K562 (cell line): ENCODE results near the gene RNF167. TPM values are rescaled to one million over a fixed set of nuclear protein-coding genes. Genes with fewer than 3 reads are reported as not detected.
A peak's percentile ranks its signal among the peaks of the same experiment; 100 is the strongest.

ENCODE experiments used
- ATAC-seq: fragments of 200-7000 bp; cut with Tn5 transposase; 3 replicates; pipeline ENCODE4 v1.9.1; 2020; ENCODE audit warnings: moderate library complexity
- BruUV-seq: library from RNA; stranded (reverse); fragments of 400-500 nt; replicated peaks from 2 replicates; lab custom pipeline; 2021; lab: Mats Ljungman, UMichigan
- CTCF ChIA-PET: fragments of 300-600 bp; formaldehyde crosslinking; extraction: SDS; loops from one replicate; lab custom pipeline; 2021; ENCODE audit warnings: low intra/inter-chr PET ratio; lab: Yijun Ruan, JAX
- POLR2A ChIA-PET: fragments of 300-600, 350-650 bp; sonication (Branson Sonifier 250); formaldehyde crosslinking; extraction: SDS; loops from one replicate; lab custom pipeline; 2021; ENCODE audit warnings: antibody characterized with exemption, inconsistent platforms; lab: Yijun Ruan, JAX
- DNase-seq, 4 experiments: peaks; one replicate each; pipeline versions ENCODE4 v3.0.0 to v3.0.0-alpha.2; 2011 to 2018; ENCODE audit warnings: low spot score in 3 of 4, mixed read lengths in 3 of 4; ENCODE audit errors: extremely low read depth in 1 of 4
- FAIRE-seq: peaks from 2 replicates; lab custom pipeline; 2011; peaks lifted over from hg19 to GRCh38; lab: Jason Lieb, UNC
- H2AFZ ChIP-seq: 2 replicates; pipeline ENCODE4 v1.6.0; 2011; ENCODE audit warnings: low read depth, low read length, control low read depth, inconsistent platforms
- H3K27ac ChIP-seq: fragments of 200-600 bp; 3 replicates; pipeline ENCODE4 v1.8.0; 2011; ENCODE audit warnings: low read depth, mild to moderate bottlenecking, control low read depth, inconsistent platforms, low read length, moderate library complexity, mixed read lengths; ENCODE audit errors: extremely low read depth
- H3K27me3 ChIP-seq, 2 experiments: fragments of 300-600 bp in 1 of 2; 2 replicates in 1 of 2; 3 replicates in 1 of 2; pipeline versions ENCODE4 v1.6.0 to v1.8.0; 2011; ENCODE audit warnings: inconsistent platforms in 2 of 2, low read length in 2 of 2, mild to moderate bottlenecking in 1 of 2, mixed read lengths in 1 of 2, moderate library complexity in 1 of 2; ENCODE audit not compliant: control insufficient read depth in 2 of 2, insufficient read depth in 2 of 2
- H3K36me3 ChIP-seq: fragments of 300-600 bp; 3 replicates; pipeline ENCODE4 v1.8.0; 2011; ENCODE audit warnings: mild to moderate bottlenecking, low read length, inconsistent platforms; ENCODE audit not compliant: control insufficient read depth, insufficient read depth
- H3K4me1 ChIP-seq, 2 experiments: fragments of 200-600 bp in 1 of 2; replicated peaks in 1 of 2; 2 replicates in 1 of 2; 3 replicates in 1 of 2; pipeline versions ENCODE4 v1.5.1 to v1.8.0; 2011; ENCODE audit warnings: inconsistent platforms in 2 of 2, low read length in 2 of 2, mild to moderate bottlenecking in 1 of 2, mixed read lengths in 1 of 2, moderate library complexity in 1 of 2; ENCODE audit not compliant: control insufficient read depth in 2 of 2, insufficient read depth in 2 of 2
- H3K4me2 ChIP-seq: 2 replicates; pipeline ENCODE4 v1.6.1; 2011; ENCODE audit warnings: low read length, control low read depth, inconsistent platforms, mixed read lengths; ENCODE audit not compliant: insufficient read depth
- H3K4me3 ChIP-seq: fragments of 200-600 bp; sonication (generic), shearing (Covaris generic); 2 replicates; pipeline ENCODE4 v1.5.1; 2016; ENCODE audit warnings: control low read depth, inconsistent platforms
- H3K79me2 ChIP-seq: fragments of 200-600 bp; 3 replicates; pipeline ENCODE4 v1.8.0; 2011; ENCODE audit warnings: low read length, inconsistent platforms; ENCODE audit not compliant: control insufficient read depth, insufficient read depth
- H3K9ac ChIP-seq, 2 experiments: 2 replicates each; pipeline versions ENCODE4 v1.6.0 to v1.6.1; 2011; ENCODE audit warnings: low read depth in 2 of 2, low read length in 2 of 2, control low read depth in 1 of 2, inconsistent platforms in 1 of 2, mild to moderate bottlenecking in 1 of 2, mixed read lengths in 1 of 2; ENCODE audit not compliant: insufficient read depth in 1 of 2
- H3K9me1 ChIP-seq: one replicate; pipeline ENCODE4 v1.6.0; 2011; ENCODE audit warnings: inconsistent platforms, mild to moderate bottlenecking, low read length, moderate library complexity; ENCODE audit not compliant: control insufficient read depth, insufficient read depth
- H3K9me3 ChIP-seq: replicated peaks from 2 replicates; pipeline ENCODE4 v1.5.1; 2011; ENCODE audit warnings: low read depth, low read length, inconsistent platforms; ENCODE audit not compliant: control insufficient read depth, insufficient read depth
- H4K20me1 ChIP-seq: replicated peaks from 2 replicates; pipeline ENCODE4 v1.6.1; 2011; ENCODE audit warnings: low read length, inconsistent platforms, mixed read lengths; ENCODE audit not compliant: control insufficient read depth, insufficient read depth
- CBFA2T2 ChIP-seq: fragments of 450-650 bp; conservative IDR thresholded peaks from 2 replicates; pipeline ENCODE4 v1.6.1; 2017; ENCODE audit warnings: mild to moderate bottlenecking
- HDGF ChIP-seq: fragments of 450-650 bp; IDR thresholded peaks from 2 replicates; pipeline ENCODE4 v1.6.1; 2016
- NR2C1 ChIP-seq, 2 experiments: fragments of 450-650 bp; IDR thresholded peaks; 2 replicates each; pipeline ENCODE4 v1.6.1; 2017; ENCODE audit warnings: mild to moderate bottlenecking in 2 of 2, antibody characterized with exemption in 1 of 2, inconsistent platforms in 1 of 2, missing compliant biosample characterization in 1 of 2, missing genetic modification characterization in 1 of 2
- NR2C2 ChIP-seq, 2 experiments: fragments of 200-800 bp in 1 of 2; sonication (Bioruptor generic) in 1 of 2; sonication (generic) in 1 of 2; formaldehyde crosslinking in 1 of 2; IDR thresholded peaks; 2 replicates each; pipeline versions ENCODE4 v1.6.1 to v1.8.0; 2016 to 2022; ENCODE audit warnings: mild to moderate bottlenecking in 1 of 2, missing compliant biosample characterization in 1 of 2, missing genetic modification characterization in 1 of 2, missing genetic modification reagents in 1 of 2
- POLR2AphosphoS5 ChIP-seq: IDR thresholded peaks from 2 replicates; pipeline ENCODE4 v1.6.1; 2011; ENCODE audit warnings: mild to moderate bottlenecking, low read depth, low read length, moderate library complexity; ENCODE audit not compliant: control insufficient read depth, insufficient read depth
- RAD51 ChIP-seq: fragments of 450-650 bp; IDR thresholded peaks from 2 replicates; pipeline ENCODE4 v1.7.1; 2016; ENCODE audit warnings: low read depth, mild to moderate bottlenecking, borderline replicate concordance
- TOE1 ChIP-seq, 2 experiments: fragments of 450-650 bp in 1 of 2; sonication (generic) in 1 of 2; formaldehyde crosslinking in 1 of 2; IDR thresholded peaks; 2 replicates each; pipeline versions ENCODE4 v1.7.1 to v1.8.0; 2016 to 2022; ENCODE audit warnings: borderline replicate concordance in 2 of 2, mild to moderate bottlenecking in 2 of 2, antibody characterized with exemption in 1 of 2, inconsistent platforms in 1 of 2, low read depth in 1 of 2, missing genetic modification reagents in 1 of 2, moderate library complexity in 1 of 2
- WGBS: fragments of 100-300 bp; shearing (Covaris generic); methylation state at CpG from one replicate; pipeline ENCODE4 v1.1.6; 2016; ENCODE audit warnings: low coverage, mixed read lengths; ENCODE audit not compliant: insufficient coverage; ENCODE audit errors: missing lambda C conversion rate; 5-methylcytosine and 5-hydroxymethylcytosine counted together
- in situ Hi-C: fragments of 300-500 bp; cut with MboI; formaldehyde crosslinking; loops from 4 replicates; pipeline ENCODE4 v1.15.0; 2018; ENCODE audit warnings: inconsistent platforms, mixed read lengths
- intact Hi-C: fragments of 100-400 bp; cut with micrococcal nuclease; formaldehyde crosslinking; loops from 2 replicates; pipeline ENCODE4 v1.14.2; 2022
- polyA plus RNA-seq, 8 experiments: library from polyadenylated mRNA; depleted of rRNA in 4 of 8; stranded (reverse) in 5 of 8; unstranded in 3 of 8; fragments of >200 nt; fragmentation: Nextera tagmentation in 2 of 8; fragmentation: Illumina TruSeq in 1 of 8; extraction: Ambion mirVana in 2 of 8; extraction: Trizol in 1 of 8; gene quantifications; 2 replicates each; pipeline versions ENCODE4 v1.2.1 to v1.2.3, GENCODE V29; 2011 to 2014; ENCODE audit warnings: inconsistent platforms in 1 of 8, missing spikeins in 1 of 8
- total RNA-seq, 7 experiments: library from RNA; depleted of rRNA in 6 of 7; stranded (reverse); fragments of >200 nt in 6 of 7; fragmentation: Illumina TruSeq in 2 of 7; extraction: Trizol in 2 of 7; gene quantifications; 2 replicates each; pipeline versions ENCODE4 v1.2.1 to v1.2.3, GENCODE V29; 2011 to 2021; ENCODE audit warnings: low replicate concordance in 1 of 7
- TF ChIP-seq, protein P1 (sequence below): sonication (generic); formaldehyde crosslinking; IDR thresholded peaks from 2 replicates; pipeline ENCODE4 v1.9.0; 2022; ENCODE audit warnings: mild to moderate bottlenecking, missing genetic modification reagents
- TF ChIP-seq, protein P2 (sequence below): sonication (generic); formaldehyde crosslinking; IDR thresholded peaks from 2 replicates; pipeline ENCODE4 v1.8.1; 2023; ENCODE audit warnings: mild to moderate bottlenecking, missing genetic modification reagents
- TF ChIP-seq, protein P3 (sequence below): sonication (generic); formaldehyde crosslinking; IDR thresholded peaks from 2 replicates; pipeline ENCODE4 v1.5.0; 2020; ENCODE audit warnings: missing genetic modification reagents
- TF ChIP-seq, protein P4 (sequence below): fragments of 450-650 bp; formaldehyde crosslinking; IDR thresholded peaks from 2 replicates; pipeline ENCODE4 v1.4.0; 2020; ENCODE audit warnings: mild to moderate bottlenecking, mixed read lengths

The RNF167 gene
- total and polyA plus RNA-seq, 9 of the 15 experiments (the other 6 are each of a cell fraction or from before 2014, with no cell fraction given): 16.5 to 143 (median 45.5) TPM

DNA sequence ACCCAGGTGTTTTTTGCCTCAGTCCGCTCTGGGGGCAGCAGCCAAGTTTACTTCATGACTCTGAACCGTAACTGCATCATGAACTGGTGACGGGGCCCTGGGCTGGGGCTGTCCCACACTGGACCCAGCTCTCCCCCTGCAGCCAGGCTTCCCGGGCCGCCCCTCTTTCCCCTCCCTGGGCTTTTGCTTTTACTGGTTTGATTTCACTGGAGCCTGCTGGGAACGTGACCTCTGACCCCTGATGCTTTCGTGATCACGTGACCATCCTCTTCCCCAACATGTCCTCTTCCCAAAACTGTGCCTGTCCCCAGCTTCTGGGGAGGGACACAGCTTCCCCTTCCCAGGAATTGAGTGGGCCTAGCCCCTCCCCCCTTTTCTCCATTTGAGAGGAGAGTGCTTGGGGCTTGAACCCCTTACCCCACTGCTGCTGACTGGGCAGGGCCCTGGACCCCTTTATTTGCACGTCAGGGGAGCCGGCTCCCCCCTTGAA is 42.8 kb upstream of the RNF167 start:
- CTCF ChIA-PET: no interaction called here
- ATAC-seq (no peak), DNase-seq (no peak), FAIRE-seq (no peak)
- Histone ChIP-seq H3K4me1 (peaks cover 1 to 25% of the 10 kb centered on the region in 2 experiments; a peak in 3 of 5 replicates), H3K36me3 (peaks cover 44% of the 10 kb centered on the region; the same call in 2 of the 3 replicates), H3K9me1 (no peaks in the 10 kb centered on the region), H3K4me2 (no peak overlapping the region), H3K27ac (no peak overlapping the region), H2AFZ (no peak overlapping the region), H3K27me3 (no peaks in the 10 kb centered on the region), H4K20me1 (no peaks in the 10 kb centered on the region), H3K79me2 (no peaks in the 10 kb centered on the region), H3K9ac (no peak overlapping the region), H3K9me3 (no peaks in the 10 kb centered on the region), H3K4me3 (no peak overlapping the region)
- TF ChIP-seq, protein P1, sequence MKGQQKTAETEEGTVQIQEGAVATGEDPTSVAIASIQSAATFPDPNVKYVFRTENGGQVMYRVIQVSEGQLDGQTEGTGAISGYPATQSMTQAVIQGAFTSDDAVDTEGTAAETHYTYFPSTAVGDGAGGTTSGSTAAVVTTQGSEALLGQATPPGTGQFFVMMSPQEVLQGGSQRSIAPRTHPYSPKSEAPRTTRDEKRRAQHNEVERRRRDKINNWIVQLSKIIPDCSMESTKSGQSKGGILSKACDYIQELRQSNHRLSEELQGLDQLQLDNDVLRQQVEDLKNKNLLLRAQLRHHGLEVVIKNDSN (CRISPR knock-in tag): peak; percentile 57; the same call in 1 of the 2 replicates
- TF ChIP-seq, protein P2, sequence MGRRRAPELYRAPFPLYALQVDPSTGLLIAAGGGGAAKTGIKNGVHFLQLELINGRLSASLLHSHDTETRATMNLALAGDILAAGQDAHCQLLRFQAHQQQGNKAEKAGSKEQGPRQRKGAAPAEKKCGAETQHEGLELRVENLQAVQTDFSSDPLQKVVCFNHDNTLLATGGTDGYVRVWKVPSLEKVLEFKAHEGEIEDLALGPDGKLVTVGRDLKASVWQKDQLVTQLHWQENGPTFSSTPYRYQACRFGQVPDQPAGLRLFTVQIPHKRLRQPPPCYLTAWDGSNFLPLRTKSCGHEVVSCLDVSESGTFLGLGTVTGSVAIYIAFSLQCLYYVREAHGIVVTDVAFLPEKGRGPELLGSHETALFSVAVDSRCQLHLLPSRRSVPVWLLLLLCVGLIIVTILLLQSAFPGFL (CRISPR knock-in tag): no peak
- TF ChIP-seq, protein P3, sequence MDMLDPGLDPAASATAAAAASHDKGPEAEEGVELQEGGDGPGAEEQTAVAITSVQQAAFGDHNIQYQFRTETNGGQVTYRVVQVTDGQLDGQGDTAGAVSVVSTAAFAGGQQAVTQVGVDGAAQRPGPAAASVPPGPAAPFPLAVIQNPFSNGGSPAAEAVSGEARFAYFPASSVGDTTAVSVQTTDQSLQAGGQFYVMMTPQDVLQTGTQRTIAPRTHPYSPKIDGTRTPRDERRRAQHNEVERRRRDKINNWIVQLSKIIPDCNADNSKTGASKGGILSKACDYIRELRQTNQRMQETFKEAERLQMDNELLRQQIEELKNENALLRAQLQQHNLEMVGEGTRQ (CRISPR knock-in tag): peak; percentile 46
- TF ChIP-seq RAD51 (peak; percentile 79), HDGF (no peak), CBFA2T2 (peak; percentile 50), NR2C2 (CRISPR knock-in tag; IDR thresholded peaks at IDR 0.05) (peak; percentile 64; the same call in 1 of the 2 replicates), NR2C2 (tag; IDR thresholded peaks at IDR 0.05) (peak; percentile 46; the same call in 1 of the 2 replicates), POLR2AphosphoS5 (no peak), TOE1 (IDR thresholded peaks at IDR 0.05; ENCODE audit: borderline replicate concordance) (0 out of 2 replicates have a peak, but pooled peaks have one; percentile 43), TOE1 (CRISPR knock-in tag; IDR thresholded peaks at IDR 0.05; ENCODE audit: borderline replicate concordance, low read depth) (no peak), NR2C1 (IDR thresholded peaks at IDR 0.05) (peak; percentile 82), NR2C1 (tag; IDR thresholded peaks at IDR 0.05) (peak; percentile 78)
- TF ChIP-seq, protein P4, sequence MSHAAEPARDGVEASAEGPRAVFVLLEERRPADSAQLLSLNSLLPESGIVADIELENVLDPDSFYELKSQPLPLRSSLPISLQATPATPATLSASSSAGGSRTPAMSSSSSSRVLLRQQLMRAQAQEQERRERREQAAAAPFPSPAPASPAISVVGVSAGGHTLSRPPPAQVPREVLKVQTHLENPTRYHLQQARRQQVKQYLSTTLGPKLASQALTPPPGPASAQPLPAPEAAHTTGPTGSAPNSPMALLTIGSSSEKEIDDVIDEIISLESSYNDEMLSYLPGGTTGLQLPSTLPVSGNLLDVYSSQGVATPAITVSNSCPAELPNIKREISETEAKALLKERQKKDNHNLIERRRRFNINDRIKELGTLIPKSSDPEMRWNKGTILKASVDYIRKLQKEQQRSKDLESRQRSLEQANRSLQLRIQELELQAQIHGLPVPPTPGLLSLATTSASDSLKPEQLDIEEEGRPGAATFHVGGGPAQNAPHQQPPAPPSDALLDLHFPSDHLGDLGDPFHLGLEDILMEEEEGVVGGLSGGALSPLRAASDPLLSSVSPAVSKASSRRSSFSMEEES (CRISPR knock-in tag): peak; percentile 50; the same call in 1 of the 2 replicates
- POLR2A ChIA-PET: no interaction called here
- in situ Hi-C loops: no loop called here
- no TSS peak for BruUV-seq
- intact Hi-C loops: no loop called here
- 84% methylated on average over 5 of the region's 10 CpGs for WGBS
